ENCODE measurements around the gene TRAPPC1. TPM values are rescaled to one million over a fixed set of nuclear protein-coding genes. Genes with fewer than 3 reads are reported as not detected.
A peak's percentile ranks its signal among the peaks of the same experiment; 100 is the strongest.

TRAPPC1 gene
- total RNA-seq, 1 donor = 48.8 TPM

DNA sequence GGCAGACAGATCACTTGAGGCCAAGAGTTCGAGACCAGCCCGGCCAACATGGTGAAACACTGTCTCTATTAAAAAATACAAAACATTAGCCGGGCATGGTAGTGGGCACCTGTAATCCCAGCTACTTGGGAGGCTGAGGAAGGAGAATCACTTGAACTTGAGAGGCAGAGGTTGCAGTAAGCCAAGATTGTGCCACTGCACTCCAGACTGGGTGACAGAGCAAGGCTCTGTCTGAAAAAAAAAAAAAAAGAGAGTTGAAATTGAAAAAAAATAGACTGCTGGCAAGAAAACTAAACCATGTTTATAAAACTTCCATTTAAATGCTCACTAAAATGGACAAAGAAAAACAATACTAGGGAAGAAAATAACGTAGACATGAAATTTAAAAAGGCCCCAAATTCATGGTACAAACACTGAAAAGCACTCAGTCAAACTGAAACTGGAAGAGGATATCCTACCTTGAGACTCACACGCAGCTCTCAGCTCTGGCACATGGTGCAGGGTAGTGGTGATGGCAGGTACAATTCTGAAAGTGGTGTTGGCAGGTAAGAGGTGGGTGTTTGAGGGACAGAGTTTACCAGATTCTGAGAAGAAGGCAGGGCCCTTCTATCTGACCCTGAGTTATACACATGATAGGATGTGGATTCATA lies 19.5 kb upstream of the TRAPPC1 start:
- TF ChIP-seq, protein P1, sequence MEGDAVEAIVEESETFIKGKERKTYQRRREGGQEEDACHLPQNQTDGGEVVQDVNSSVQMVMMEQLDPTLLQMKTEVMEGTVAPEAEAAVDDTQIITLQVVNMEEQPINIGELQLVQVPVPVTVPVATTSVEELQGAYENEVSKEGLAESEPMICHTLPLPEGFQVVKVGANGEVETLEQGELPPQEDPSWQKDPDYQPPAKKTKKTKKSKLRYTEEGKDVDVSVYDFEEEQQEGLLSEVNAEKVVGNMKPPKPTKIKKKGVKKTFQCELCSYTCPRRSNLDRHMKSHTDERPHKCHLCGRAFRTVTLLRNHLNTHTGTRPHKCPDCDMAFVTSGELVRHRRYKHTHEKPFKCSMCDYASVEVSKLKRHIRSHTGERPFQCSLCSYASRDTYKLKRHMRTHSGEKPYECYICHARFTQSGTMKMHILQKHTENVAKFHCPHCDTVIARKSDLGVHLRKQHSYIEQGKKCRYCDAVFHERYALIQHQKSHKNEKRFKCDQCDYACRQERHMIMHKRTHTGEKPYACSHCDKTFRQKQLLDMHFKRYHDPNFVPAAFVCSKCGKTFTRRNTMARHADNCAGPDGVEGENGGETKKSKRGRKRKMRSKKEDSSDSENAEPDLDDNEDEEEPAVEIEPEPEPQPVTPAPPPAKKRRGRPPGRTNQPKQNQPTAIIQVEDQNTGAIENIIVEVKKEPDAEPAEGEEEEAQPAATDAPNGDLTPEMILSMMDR (IDR thresholded peaks at IDR 0.05; ENCODE audit: insufficient read depth, low read length) = no peak

DNA sequence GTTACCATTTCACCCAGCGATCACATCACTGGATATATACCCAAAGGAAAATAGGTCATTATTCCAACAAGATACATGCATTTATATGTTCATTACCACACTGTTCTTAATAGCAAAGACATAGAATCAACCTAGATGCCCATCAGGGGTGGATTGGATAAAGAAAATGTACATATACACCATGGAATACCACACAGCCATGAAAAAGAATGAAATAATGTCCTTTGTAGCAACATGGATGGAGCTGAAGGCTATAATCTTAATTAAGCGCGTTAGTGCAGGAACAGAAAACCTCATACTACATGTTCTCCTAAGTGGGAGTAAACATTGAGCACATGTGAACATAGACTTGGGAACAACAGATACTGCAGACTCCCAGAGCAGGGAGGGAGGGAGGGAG lies 18.8 kb upstream of the TRAPPC1 start:
- no peak for DNase-seq (ENCODE audit: low read depth)
- TF ChIP-seq, protein P1 (IDR thresholded peaks at IDR 0.05; ENCODE audit: insufficient read depth, low read length) = no peak
- H3K4me3 ChIP-seq (ENCODE audit: low read depth, low read length) = no peak overlapping the region

More for the DNA sequence above, 19.5 kb upstream of the TRAPPC1 start:
- no peak for DNase-seq (ENCODE audit: low read depth)
- H3K4me3 ChIP-seq (ENCODE audit: low read depth, low read length) = no peak overlapping the region

DNA sequence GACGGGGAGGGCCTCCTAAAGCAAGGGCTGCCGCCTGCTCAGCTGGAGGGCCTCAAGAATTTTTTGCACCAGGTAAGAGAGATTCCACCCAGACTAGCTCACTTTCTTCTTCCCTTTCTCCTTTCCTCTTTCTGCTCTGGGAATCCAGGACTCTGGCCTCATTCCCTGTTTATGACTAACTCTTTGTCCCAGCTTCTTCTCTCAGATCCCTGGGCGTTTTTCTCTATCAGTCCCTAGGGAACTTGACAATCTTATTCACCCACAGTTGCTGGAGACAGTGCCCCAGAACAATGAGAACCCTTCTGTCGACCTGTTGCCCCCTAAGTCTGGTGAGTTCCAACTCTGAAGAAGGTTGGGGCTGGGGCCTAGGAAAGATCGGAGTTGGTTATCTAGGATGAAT lies 15.9 kb upstream of the TRAPPC1 start:
- TF ChIP-seq, protein P1 (IDR thresholded peaks at IDR 0.05; ENCODE audit: insufficient read depth, low read length) = no peak
- peak; percentile 61 for DNase-seq (ENCODE audit: low read depth)
- H3K4me3 ChIP-seq (ENCODE audit: low read depth, low read length) = no peak overlapping the region

DNA sequence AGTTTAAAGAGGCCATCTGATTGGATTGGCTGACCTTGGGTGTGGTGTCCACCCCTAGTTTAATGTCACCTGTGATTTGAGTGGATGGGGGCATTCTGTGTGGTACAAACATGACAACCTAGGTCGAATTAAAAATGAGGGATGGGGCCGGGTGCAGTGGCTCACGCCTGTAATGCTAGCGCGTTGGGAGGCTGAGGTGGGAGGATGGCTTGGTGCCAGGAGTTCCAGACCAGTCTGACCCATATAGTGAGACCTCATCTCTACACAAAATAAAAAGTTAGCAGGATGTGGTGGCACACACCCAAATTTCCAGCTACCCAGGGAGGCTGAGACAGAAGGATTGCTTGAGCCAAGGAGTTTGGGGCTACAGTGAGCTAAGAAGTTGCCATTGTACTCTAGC lies 14.7 kb upstream of the TRAPPC1 start:
- H3K4me3 ChIP-seq (ENCODE audit: low read depth, low read length) = no peak overlapping the region
- TF ChIP-seq, protein P1 (IDR thresholded peaks at IDR 0.05; ENCODE audit: insufficient read depth, low read length) = no peak
- DNase-seq (ENCODE audit: low read depth) = no peak

DNA sequence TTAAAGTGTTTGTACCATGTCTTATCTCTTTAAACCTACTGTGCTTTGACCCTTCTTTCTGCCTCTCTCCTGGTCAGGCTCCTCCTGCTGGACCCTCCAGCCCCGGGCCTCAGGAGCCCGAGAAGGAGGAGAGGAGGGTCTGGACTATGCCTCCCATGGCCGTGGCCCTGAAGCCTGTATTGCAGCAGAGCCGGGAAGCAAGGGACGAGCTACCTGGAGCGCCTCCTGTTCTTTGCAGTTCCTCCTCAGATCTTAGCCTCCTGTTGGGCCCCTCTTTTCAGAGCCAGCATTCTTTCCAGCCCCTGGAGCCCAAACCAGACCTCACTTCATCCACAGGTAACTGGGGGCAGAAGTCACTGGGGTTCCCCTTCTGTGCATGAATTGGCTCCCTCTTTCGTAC lies 13.9 kb upstream of the TRAPPC1 start:
- H3K4me3 ChIP-seq (ENCODE audit: low read depth, low read length) = no peak overlapping the region
- TF ChIP-seq, protein P1 (IDR thresholded peaks at IDR 0.05; ENCODE audit: insufficient read depth, low read length) = no peak
- no peak for DNase-seq (ENCODE audit: low read depth)

DNA sequence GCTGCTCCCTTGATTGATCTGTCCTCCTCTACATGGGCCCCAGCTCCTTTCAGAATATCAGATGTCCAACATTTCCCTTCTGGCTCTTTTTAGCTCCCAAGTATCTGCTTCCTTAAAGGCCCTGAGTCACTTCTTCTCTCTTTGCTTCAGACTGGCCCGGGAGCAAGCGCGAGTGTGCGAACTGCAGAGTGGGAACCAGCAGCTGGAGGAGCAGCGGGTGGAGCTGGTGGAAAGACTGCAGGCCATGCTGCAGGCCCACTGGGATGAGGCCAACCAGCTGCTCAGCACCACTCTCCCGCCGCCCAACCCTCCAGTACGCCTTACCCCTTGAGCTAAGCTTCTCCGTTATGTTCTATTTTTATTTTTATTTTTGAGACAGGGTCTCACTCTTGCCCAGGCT lies 12.6 kb upstream of the TRAPPC1 start:
- no peak for DNase-seq (ENCODE audit: low read depth)
- TF ChIP-seq, protein P1 (IDR thresholded peaks at IDR 0.05; ENCODE audit: insufficient read depth, low read length) = no peak
- no peak overlapping the region for H3K4me3 ChIP-seq (ENCODE audit: low read depth, low read length)

DNA sequence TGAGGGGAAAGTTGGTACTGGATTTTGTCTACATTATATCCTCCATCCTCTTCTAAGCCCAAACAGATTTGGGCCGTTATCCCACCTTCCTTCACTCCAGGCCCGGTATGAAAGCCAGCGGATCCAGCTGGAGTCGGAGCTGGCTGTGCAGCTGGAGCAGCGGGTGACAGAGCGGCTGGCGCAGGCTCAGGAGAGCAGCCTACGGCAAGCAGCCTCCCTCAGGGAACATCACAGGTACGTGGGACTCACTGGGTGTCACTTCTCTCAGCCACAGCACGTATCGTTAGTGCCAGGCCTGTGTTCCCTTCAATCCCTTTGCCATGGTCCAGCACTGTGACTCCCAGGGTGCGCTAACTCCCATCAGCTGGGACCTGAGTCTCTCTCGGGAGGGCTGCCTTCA lies 11.5 kb upstream of the TRAPPC1 start:
- DNase-seq (ENCODE audit: low read depth) = no peak
- TF ChIP-seq, protein P1 (IDR thresholded peaks at IDR 0.05; ENCODE audit: insufficient read depth, low read length) = no peak
- no peak overlapping the region for H3K4me3 ChIP-seq (ENCODE audit: low read depth, low read length)

Data from fibroblast of the aortic adventitia (primary cell).